Measurements from ENCODE around the gene KLHDC7B. TPM values are rescaled to one million over a fixed set of nuclear protein-coding genes. Genes with fewer than 3 reads are reported as not detected.

Gene KLHDC7B
- total and polyA plus RNA-seq, 2 of the 13 experiments (the other 11 are each of a cell fraction or from before 2014, with no cell fraction given) = 0.11 TPM; not detected in 1

GRCh38 chr22:50562523-50563412, 17.1 kb downstream of the KLHDC7B start, which contains the start of gene SYCE3 (continued):
- TF ChIP-seq ZNF777 (CRISPR knock-in tag; IDR thresholded peaks at IDR 0.05) (peak; percentile 63), KAT7 (CRISPR knock-in tag; IDR thresholded peaks at IDR 0.05; ENCODE audit: borderline replicate concordance) (no peak), ZNF329 (CRISPR knock-in tag; IDR thresholded peaks at IDR 0.05; ENCODE audit: low read depth) (no peak), REL (CRISPR knock-in tag; conservative IDR thresholded peaks at IDR 0.05) (no peak), KLF13 (CRISPR knock-in tag; IDR thresholded peaks at IDR 0.05) (no peak), JDP2 (CRISPR knock-in tag; IDR thresholded peaks at IDR 0.05; ENCODE audit: borderline replicate concordance) (no peak), GLMP (CRISPR knock-in tag; IDR thresholded peaks at IDR 0.05; ENCODE audit: borderline replicate concordance) (no peak), TCF12 (IDR thresholded peaks at IDR 0.05) (no peak), TCF12 (CRISPR knock-in tag; IDR thresholded peaks at IDR 0.05) (no peak), ZNF616 (CRISPR knock-in tag; IDR thresholded peaks at IDR 0.05; ENCODE audit: low read depth) (no peak), CEBPG (CRISPR knock-in tag; IDR thresholded peaks at IDR 0.05) (0 out of 2 replicates have a peak, but pooled peaks have one; percentile 8), PHF8 (CRISPR knock-in tag; IDR thresholded peaks at IDR 0.05) (no peak; the same call in 1 of the 2 replicates), ARID5B (CRISPR knock-in tag; IDR thresholded peaks at IDR 0.05) (no peak), PAWR (CRISPR knock-in tag; IDR thresholded peaks at IDR 0.05; ENCODE audit: borderline replicate concordance) (no peak), KDM2A (CRISPR knock-in tag; IDR thresholded peaks at IDR 0.05; ENCODE audit: borderline replicate concordance, low read depth) (peak; percentile 82), MAFK (conservative IDR thresholded peaks at IDR 0.05 in 1 of 2, IDR thresholded peaks at IDR 0.05 in 1 of 2; ENCODE audit: low read length in 2 of 2) (no peak), ESRRA (CRISPR knock-in tag; IDR thresholded peaks at IDR 0.05; ENCODE audit: low read depth) (peak; percentile 41), NCOA5 (CRISPR knock-in tag; IDR thresholded peaks at IDR 0.05) (no peak), ZNF577 (CRISPR knock-in tag; IDR thresholded peaks at IDR 0.05; ENCODE audit: borderline replicate concordance, low read depth) (no peak), ZNF776 (CRISPR knock-in tag; IDR thresholded peaks at IDR 0.05) (no peak), MAFG (CRISPR knock-in tag; IDR thresholded peaks at IDR 0.05) (no peak), POGZ (CRISPR knock-in tag; IDR thresholded peaks at IDR 0.05) (no peak)
- TF ChIP-seq, protein P1, sequence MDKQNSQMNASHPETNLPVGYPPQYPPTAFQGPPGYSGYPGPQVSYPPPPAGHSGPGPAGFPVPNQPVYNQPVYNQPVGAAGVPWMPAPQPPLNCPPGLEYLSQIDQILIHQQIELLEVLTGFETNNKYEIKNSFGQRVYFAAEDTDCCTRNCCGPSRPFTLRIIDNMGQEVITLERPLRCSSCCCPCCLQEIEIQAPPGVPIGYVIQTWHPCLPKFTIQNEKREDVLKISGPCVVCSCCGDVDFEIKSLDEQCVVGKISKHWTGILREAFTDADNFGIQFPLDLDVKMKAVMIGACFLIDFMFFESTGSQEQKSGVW (CRISPR knock-in tag; IDR thresholded peaks at IDR 0.05; ENCODE audit: borderline replicate concordance) = no peak
- TF ChIP-seq, protein P2, sequence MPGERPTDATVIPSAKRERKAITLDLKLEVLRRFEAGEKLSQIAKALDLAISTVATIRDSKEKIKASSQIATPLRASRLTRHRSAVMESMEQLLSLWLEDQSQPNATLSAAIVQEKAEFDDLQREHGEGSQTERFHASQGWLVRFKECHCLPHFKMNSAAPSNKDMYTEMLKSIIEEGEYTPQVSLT (CRISPR knock-in tag; IDR thresholded peaks at IDR 0.05; ENCODE audit: borderline replicate concordance, low read depth) = no peak
